ENCODE results near the gene SERPINB7. TPM values are rescaled to one million over a fixed set of nuclear protein-coding genes. Genes with fewer than 3 reads are reported as not detected.

SERPINB7 gene
- total RNA-seq, 4 donors from 2014 or later, result not detected

GRCh38 chr18:63741769-63742168, 33.4 kb upstream of the SERPINB7 start:
- H3K4me1 ChIP-seq, result no peaks in the 10 kb centered on the region
- no peak for DNase-seq
- H3K9me3 ChIP-seq, result no peaks in the 10 kb centered on the region
- no peak overlapping the region for H3K4me3 ChIP-seq
- no peaks in the 10 kb centered on the region for H3K27me3 ChIP-seq
- H3K27ac ChIP-seq, result no peak overlapping the region
- H3K36me3 ChIP-seq, result no peaks in the 10 kb centered on the region
- TF ChIP-seq POLR2A (IDR thresholded peaks at IDR 0.05), result no peak
- TF ChIP-seq CTCF (IDR thresholded peaks at IDR 0.05), result no peak

- Histone ChIP-seq H3K9me3 (no peaks in the 10 kb centered on the region), H3K4me1 (no peaks in the 10 kb centered on the region), H3K4me3 (no peak overlapping the region), H3K36me3 (no peaks in the 10 kb centered on the region), H3K27ac (no peak overlapping the region), H3K27me3 (no peaks in the 10 kb centered on the region)
- DNase-seq, result no peak
- TF ChIP-seq CTCF (IDR thresholded peaks at IDR 0.05), result no peak
- TF ChIP-seq POLR2A (IDR thresholded peaks at IDR 0.05), result no peak
These were observed 28.2 kb upstream of the SERPINB7 start for GRCh38 chr18:63747006-63747405.

GRCh38 chr18:63749489-63749888, 25.7 kb upstream of the SERPINB7 start:
- TF ChIP-seq POLR2A (IDR thresholded peaks at IDR 0.05) (no peak), CTCF (IDR thresholded peaks at IDR 0.05) (no peak)
- no peaks in the 10 kb centered on the region for H3K27me3 ChIP-seq
- no peaks in the 10 kb centered on the region for H3K36me3 ChIP-seq
- no peak for DNase-seq
- no peak overlapping the region for H3K4me3 ChIP-seq
- no peak overlapping the region for H3K27ac ChIP-seq
- no peaks in the 10 kb centered on the region for H3K9me3 ChIP-seq
- H3K4me1 ChIP-seq, result no peaks in the 10 kb centered on the region

- Histone ChIP-seq H3K27me3 (no peaks in the 10 kb centered on the region), H3K4me3 (no peak overlapping the region), H3K9me3 (no peaks in the 10 kb centered on the region), H3K27ac (no peak overlapping the region), H3K36me3 (no peaks in the 10 kb centered on the region), H3K4me1 (no peaks in the 10 kb centered on the region)
- TF ChIP-seq POLR2A (IDR thresholded peaks at IDR 0.05), result no peak
- no peak for TF ChIP-seq CTCF (IDR thresholded peaks at IDR 0.05)
- DNase-seq, result no peak
These were observed 22.6 kb upstream of the SERPINB7 start for GRCh38 chr18:63752636-63753035.

GRCh38 chr18:63753676-63754075, 21.5 kb upstream of the SERPINB7 start:
- H3K4me1 ChIP-seq, result no peaks in the 10 kb centered on the region
- DNase-seq, result no peak
- TF ChIP-seq CTCF (IDR thresholded peaks at IDR 0.05) (no peak), POLR2A (IDR thresholded peaks at IDR 0.05) (no peak)

GRCh38 chr18:63757541-63757940, 17.7 kb upstream of the SERPINB7 start:
- Histone ChIP-seq H3K4me1 (no peaks in the 10 kb centered on the region), H3K4me3 (no peak overlapping the region), H3K27ac (no peak overlapping the region), H3K9me3 (peaks cover 0 to 9% (median 0%) of the 10 kb centered on the region in 4 donors), H3K27me3 (no peaks in the 10 kb centered on the region), H3K36me3 (no peaks in the 10 kb centered on the region)
- TF ChIP-seq POLR2A (IDR thresholded peaks at IDR 0.05) (no peak), CTCF (IDR thresholded peaks at IDR 0.05) (no peak)
- DNase-seq, result no peak

More at GRCh38 chr18:63753676-63754075, 21.5 kb upstream of the SERPINB7 start:
- Histone ChIP-seq H3K4me3 (no peak overlapping the region), H3K27me3 (no peaks in the 10 kb centered on the region), H3K36me3 (no peaks in the 10 kb centered on the region), H3K9me3 (no peaks in the 10 kb centered on the region), H3K27ac (no peak overlapping the region)

All from Peyer's patch (tissue), 4 donors.